MM.1S (cell line): ENCODE measurements around the gene RAB23.

Source experiments
- EZH2 ChIP-seq: fragments of 300-600 bp; sonication (generic); optimal IDR thresholded peaks from 2 replicates; pipeline ENCODE3; 2017; ENCODE audit warnings: low read depth, mild to moderate bottlenecking, antibody characterized with exemption, low read length, mixed read lengths
- EZH2phosphoT487 ChIP-seq: fragments of 300-600 bp; sonication (generic); IDR thresholded peaks from 2 replicates; pipeline ENCODE4 v1.6.1; 2018; ENCODE audit warnings: antibody characterized with exemption, low read length
- TF ChIP-seq, protein P1 (sequence below): fragments of 300-600 bp; sonication (generic); IDR thresholded peaks from 2 replicates; pipeline ENCODE4 v1.5.1; 2016; ENCODE audit warnings: antibody characterized with exemption, low read length, mixed read lengths

DNA sequence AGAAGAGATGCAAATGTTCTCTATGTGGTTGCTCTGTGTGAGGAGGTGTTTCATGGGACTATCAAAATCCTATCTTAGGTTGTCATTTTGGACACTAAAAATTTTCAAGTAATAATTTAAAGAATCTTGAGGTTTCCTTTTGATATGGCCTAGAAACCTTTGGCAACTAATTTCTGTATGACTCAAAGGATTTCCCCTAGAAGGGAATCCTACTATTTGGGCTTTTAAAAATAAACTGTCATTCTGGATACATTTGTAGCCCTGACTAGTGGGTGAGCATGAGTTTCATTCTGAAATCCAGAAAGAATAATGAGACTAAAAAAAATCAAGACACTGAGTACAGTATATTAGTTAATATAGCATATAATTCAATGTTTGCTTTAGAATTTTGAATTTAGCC lies 25.5 kb upstream of the RAB23 start:
- no peak for TF ChIP-seq EZH2
- TF ChIP-seq EZH2phosphoT487, result no peak
- TF ChIP-seq, protein P1, sequence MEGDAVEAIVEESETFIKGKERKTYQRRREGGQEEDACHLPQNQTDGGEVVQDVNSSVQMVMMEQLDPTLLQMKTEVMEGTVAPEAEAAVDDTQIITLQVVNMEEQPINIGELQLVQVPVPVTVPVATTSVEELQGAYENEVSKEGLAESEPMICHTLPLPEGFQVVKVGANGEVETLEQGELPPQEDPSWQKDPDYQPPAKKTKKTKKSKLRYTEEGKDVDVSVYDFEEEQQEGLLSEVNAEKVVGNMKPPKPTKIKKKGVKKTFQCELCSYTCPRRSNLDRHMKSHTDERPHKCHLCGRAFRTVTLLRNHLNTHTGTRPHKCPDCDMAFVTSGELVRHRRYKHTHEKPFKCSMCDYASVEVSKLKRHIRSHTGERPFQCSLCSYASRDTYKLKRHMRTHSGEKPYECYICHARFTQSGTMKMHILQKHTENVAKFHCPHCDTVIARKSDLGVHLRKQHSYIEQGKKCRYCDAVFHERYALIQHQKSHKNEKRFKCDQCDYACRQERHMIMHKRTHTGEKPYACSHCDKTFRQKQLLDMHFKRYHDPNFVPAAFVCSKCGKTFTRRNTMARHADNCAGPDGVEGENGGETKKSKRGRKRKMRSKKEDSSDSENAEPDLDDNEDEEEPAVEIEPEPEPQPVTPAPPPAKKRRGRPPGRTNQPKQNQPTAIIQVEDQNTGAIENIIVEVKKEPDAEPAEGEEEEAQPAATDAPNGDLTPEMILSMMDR, result no peak
